HG03060 (cell line): ENCODE results near the gene DAPK3.
"Not testable (repeated sequence)": the region's sequence is repeated elsewhere in the genome, so short reads cannot be mapped to it uniquely, and the experiment has no call there.

Experiments
- ATAC-seq: cut with Tn5 transposase; IDR thresholded peaks from one replicate; pipeline ENCODE4 v1.9.1; 2021; ENCODE audit warnings: low read depth, moderate number of reproducible peaks; ENCODE audit not compliant: unreplicated experiment

Gene DAPK3

GRCh38 chr19:3970808-3971598 lies at the start of gene DAPK3:
TSS of gene DAPK3 (minus strand) at chr19:3971099. CDS start at chr19:3969735, 1,364 bp downstream.
- peak; percentile 81 for ATAC-seq

GRCh38 chr19:4019578-4019977 lies 48.7 kb upstream of the DAPK3 start:
- no peak for ATAC-seq

GRCh38 chr19:4018775-4019504 lies 48.0 kb upstream of the DAPK3 start:
- ATAC-seq: no peak

- no peak for ATAC-seq
These were observed 47.3 kb upstream of the DAPK3 start for GRCh38 chr19:4018140-4018613.

- ATAC-seq: no peak
These were observed 46.2 kb upstream of the DAPK3 start for GRCh38 chr19:4016903-4017638.

GRCh38 chr19:4016486-4016885 lies 45.6 kb upstream of the DAPK3 start:
- no peak for ATAC-seq

GRCh38 chr19:4015705-4016402 lies 45.0 kb upstream of the DAPK3 start:
- no peak for ATAC-seq

GRCh38 chr19:4014541-4015491 lies 43.9 kb upstream of the DAPK3 start:
- no peak for ATAC-seq

GRCh38 chr19:4013886-4014540 lies 43.1 kb upstream of the DAPK3 start:
- ATAC-seq: no peak

- no peak for ATAC-seq
These were observed 42.2 kb upstream of the DAPK3 start for GRCh38 chr19:4012975-4013634.

GRCh38 chr19:4012092-4012974 lies 41.4 kb upstream of the DAPK3 start:
- ATAC-seq: no peak

GRCh38 chr19:4011430-4011829 lies 40.5 kb upstream of the DAPK3 start:
- ATAC-seq: not testable (repeated sequence)

- ATAC-seq: no peak
These were observed 39.9 kb upstream of the DAPK3 start for GRCh38 chr19:4010808-4011110.

GRCh38 chr19:4009990-4010807 lies 39.3 kb upstream of the DAPK3 start:
- ATAC-seq: no peak

- no peak for ATAC-seq
These were observed 37.1 kb upstream of the DAPK3 start for GRCh38 chr19:4007836-4008539.
